Motor neuron (in vitro differentiated cells): ENCODE data around the gene SLC38A8. TPM values are rescaled to one million over a fixed set of nuclear protein-coding genes. Genes with fewer than 3 reads are reported as not detected.

ENCODE experiments used
- ATAC-seq, 8 experiments: fragments of 200-7000 bp; cut with Tn5 transposase; replicated peaks in 6 of 8; 2 replicates each; pipeline ENCODE4 v1.8.0; 2021; ENCODE audit warnings: mild to moderate bottlenecking in 8 of 8, moderate library complexity in 8 of 8
- H3K27ac ChIP-seq, 2 donors: fragments of 250-450 bp; sonication (Bioruptor Pico); 2 replicates each; pipeline ENCODE4 v1.9.0; 2021; ENCODE audit warnings: antibody characterized with exemption in 2 of 2, mild to moderate bottlenecking in 2 of 2, moderate library complexity in 1 of 2
- H3K4me1 ChIP-seq, 2 donors: fragments of 250-450 bp; sonication (Bioruptor Pico); replicated peaks in 1 of 2; 2 replicates each; pipeline ENCODE4 v1.6.1; 2021; ENCODE audit warnings: antibody characterized with exemption in 2 of 2, mild to moderate bottlenecking in 2 of 2, moderate library complexity in 1 of 2
- H3K4me3 ChIP-seq, 5 donors: fragments of 250-450 bp; sonication (Bioruptor Pico); 2 replicates each; pipeline ENCODE4 v1.9.0; 2021; ENCODE audit warnings: antibody characterized with exemption in 5 of 5, mild to moderate bottlenecking in 5 of 5, moderate library complexity in 4 of 5
- WGBS, 10 experiments: fragments of 450-650 bp; shearing (Covaris generic); methylation state at CpG; one replicate each; pipeline ENCODE4 v1.0.0; 2022; 5-methylcytosine and 5-hydroxymethylcytosine counted together
- in situ Hi-C, 9 experiments: fragments of 400-800 bp; cut with MboI; loops; one replicate each; pipeline ENCODE4 v1.15.0; 2021; ENCODE audit warnings: low sequenced_read_pairs in 9 of 9, low pct_unique_long_range_greater_than_20kb in 2 of 9; ENCODE audit not compliant: unreplicated experiment in 9 of 9
- total RNA-seq, 8 experiments: library from RNA; unstranded; fragments of 300-600 nt; gene quantifications; 2 replicates each; pipeline versions ENCODE4 v1.2.3 to v1.2.4, GENCODE V29; 2022

Gene SLC38A8
- total RNA-seq, 8 experiments from 2014 or later = 0.27 to 1.9 (median 1.5) TPM; not detected in 4

GRCh38 chr16:84036131-84036530 lies 6.5 kb downstream of the SLC38A8 start:
- no peak for ATAC-seq
- WGBS, 10 experiments = 39 to 100% (median 79%) methylated on average over 2 to 3 of the region's 3 CpGs; no CpG with 5 or more reads in 4 of the 10 experiments
- Histone ChIP-seq H3K4me3 (no peak overlapping the region), H3K4me1 (peaks cover 3 to 6% of the 10 kb centered on the region in 2 donors), H3K27ac (no peak overlapping the region)
- in situ Hi-C loops = no loop called here

- H3K4me1 ChIP-seq = peaks cover 3 to 6% of the 10 kb centered on the region in 2 donors
- no peak for ATAC-seq
- no peak overlapping the region for H3K27ac ChIP-seq
- H3K4me3 ChIP-seq = no peak overlapping the region
- 47 to 90% (median 79%) methylated on average over 2 to 4 of the region's 12 CpGs; no CpG with 5 or more reads in 5 of the 10 experiments for WGBS, 10 experiments
- in situ Hi-C loops = no loop called here
Measured at GRCh38 chr16:84034516-84034915, 8.1 kb downstream of the SLC38A8 start.

- no peak for ATAC-seq
- Histone ChIP-seq H3K4me3 (no peak overlapping the region), H3K4me1 (peaks cover 1 to 3% of the 10 kb centered on the region in 2 donors), H3K27ac (no peak overlapping the region)
- WGBS, 10 experiments = 20 to 100% (median 80%) methylated on average over 1 to 8 of the region's 25 CpGs; no CpG with 5 or more reads in 2 of the 10 experiments
- in situ Hi-C loops = no loop called here
Measured at GRCh38 chr16:84033251-84034195, 9.1 kb downstream of the SLC38A8 start.

GRCh38 chr16:84032458-84033178 lies 10.0 kb downstream of the SLC38A8 start:
- in situ Hi-C loops = no loop called here
- 20 to 63% (median 47%) methylated on average over 1 to 8 of the region's 15 CpGs; no CpG with 5 or more reads in 7 of the 10 experiments for WGBS, 10 experiments
- H3K27ac ChIP-seq = no peak overlapping the region
- H3K4me1 ChIP-seq = peaks cover 5 to 7% of the 10 kb centered on the region in 2 donors
- peak in 5 of 8 experiments; percentile 30 to 75 (median 69) for ATAC-seq
- no peak overlapping the region for H3K4me3 ChIP-seq

GRCh38 chr16:84031556-84031955 lies 11.0 kb downstream of the SLC38A8 start:
- H3K4me3 ChIP-seq = no peak overlapping the region
- no peak overlapping the region for H3K27ac ChIP-seq
- 81 to 100% (median 92%) methylated on average over 2 to 7 of the region's 17 CpGs; no CpG with 5 or more reads in 5 of the 10 experiments for WGBS, 10 experiments
- H3K4me1 ChIP-seq = peaks cover 13 to 15% of the 10 kb centered on the region in 2 donors
- ATAC-seq = no peak
- in situ Hi-C loops = no loop called here

GRCh38 chr16:84029297-84030047 lies 13.1 kb downstream of the SLC38A8 start:
- 55 to 93% (median 79%) methylated on average over 1 to 11 of the region's 14 CpGs; no CpG with 5 or more reads in 1 of the 10 experiments for WGBS, 10 experiments
- in situ Hi-C loops = no loop called here
- no peak overlapping the region for H3K4me3 ChIP-seq
- no peak for ATAC-seq
- peaks cover 13 to 15% of the 10 kb centered on the region in 2 donors for H3K4me1 ChIP-seq
- no peak overlapping the region for H3K27ac ChIP-seq

GRCh38 chr16:84027625-84028024 lies 15.0 kb downstream of the SLC38A8 start:
- H3K4me1 ChIP-seq = peaks cover 15% of the 10 kb centered on the region in 2 donors
- ATAC-seq = peak in 5 of 8 experiments; percentile 61 to 72 (median 67)
- in situ Hi-C loops = no loop called here
- WGBS, 10 experiments = 49 to 93% (median 65%) methylated on average over 2 to 12 of the region's 15 CpGs; no CpG with 5 or more reads in 4 of the 10 experiments
- no peak overlapping the region for H3K4me3 ChIP-seq
- H3K27ac ChIP-seq = no peak overlapping the region

GRCh38 chr16:84026606-84027005 lies 16.0 kb downstream of the SLC38A8 start:
- Histone ChIP-seq H3K4me1 (peaks cover 12 to 19% of the 10 kb centered on the region in 2 donors), H3K4me3 (no peak overlapping the region), H3K27ac (no peak overlapping the region)
- in situ Hi-C loops = no loop called here
- 78 to 100% (median 96%) methylated on average over 2 to 8 of the region's 10 CpGs; no CpG with 5 or more reads in 5 of the 10 experiments for WGBS, 10 experiments
- no peak for ATAC-seq

- H3K4me3 ChIP-seq = no peak overlapping the region
- ATAC-seq = peak; percentile 36 to 97 (median 51)
- WGBS, 10 experiments = 0 to 100% (median 78%) methylated on average over 1 to 8 of the region's 9 CpGs; no CpG with 5 or more reads in 6 of the 10 experiments
- peaks cover 12 to 19% of the 10 kb centered on the region in 2 donors for H3K4me1 ChIP-seq
- no peak overlapping the region for H3K27ac ChIP-seq
- in situ Hi-C loops = no loop called here
Measured at GRCh38 chr16:84024854-84025253, 17.7 kb downstream of the SLC38A8 start.

- in situ Hi-C loops = no loop called here
- ATAC-seq = peak in 4 of 8 experiments; percentile 7 to 78 (median 76)
- no peak overlapping the region for H3K4me3 ChIP-seq
Measured at GRCh38 chr16:84022644-84023043, 20.0 kb downstream of the SLC38A8 start.

GRCh38 chr16:84021488-84021887 lies 21.1 kb downstream of the SLC38A8 start:
- Histone ChIP-seq H3K27ac (no peak overlapping the region), H3K4me3 (no peak overlapping the region), H3K4me1 (peaks cover 0 to 7% of the 10 kb centered on the region in 2 donors)
- 57 to 100% (median 86%) methylated on average over 1 to 5 of the region's 5 CpGs for WGBS, 10 experiments
- in situ Hi-C loops = no loop called here
- no peak for ATAC-seq

More at GRCh38 chr16:84022644-84023043, 20.0 kb downstream of the SLC38A8 start:
- Histone ChIP-seq H3K4me1 (peaks cover 9 to 15% of the 10 kb centered on the region in 2 donors), H3K27ac (no peak overlapping the region)
- WGBS, 10 experiments = 35 to 92% (median 70%) methylated on average over 1 to 9 of the region's 11 CpGs; no CpG with 5 or more reads in 3 of the 10 experiments

GRCh38 chr16:84020353-84020752 lies 22.2 kb downstream of the SLC38A8 start:
- in situ Hi-C loops = no loop called here
- no peak overlapping the region for H3K27ac ChIP-seq
- no peak overlapping the region for H3K4me3 ChIP-seq
- ATAC-seq = no peak
- 89 to 100% (median 98%) methylated on average over 2 to 4 of the region's 9 CpGs; no CpG with 5 or more reads in 6 of the 10 experiments for WGBS, 10 experiments
- H3K4me1 ChIP-seq = peaks cover 0 to 7% of the 10 kb centered on the region in 2 donors
